ENCODE results near the gene DTD1.

DNA sequence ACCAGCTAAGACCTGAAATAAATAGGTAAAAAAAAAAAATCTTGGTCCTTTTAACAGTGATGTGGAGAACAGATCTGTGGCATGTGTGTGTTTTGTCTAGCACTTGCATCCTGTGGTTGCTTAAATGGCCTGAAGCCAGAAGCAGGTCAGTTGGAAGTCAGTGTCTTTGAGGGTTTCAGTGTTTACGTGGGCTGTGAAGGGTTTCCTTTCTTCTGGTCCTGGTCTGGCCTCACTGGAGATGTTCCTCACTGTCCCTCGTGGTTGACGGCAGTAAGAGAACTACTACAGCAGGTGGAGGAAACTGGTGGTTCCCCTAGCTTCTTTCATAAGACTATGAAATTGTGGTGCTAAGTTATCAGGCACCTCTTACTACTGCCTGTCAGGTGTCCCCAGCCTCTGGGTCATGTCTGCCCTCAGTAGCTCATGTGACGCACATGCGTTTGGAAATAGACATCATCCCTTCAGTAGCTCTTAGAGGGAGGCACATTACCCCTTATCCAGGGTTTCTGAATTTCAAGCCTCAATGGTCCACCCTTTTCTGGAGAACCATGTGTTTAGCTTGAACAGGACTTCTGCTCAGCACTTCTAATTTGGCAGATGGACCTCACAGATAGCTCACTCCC, 166.3 kb downstream of the DTD1 start:
- TF ChIP-seq, protein P1, sequence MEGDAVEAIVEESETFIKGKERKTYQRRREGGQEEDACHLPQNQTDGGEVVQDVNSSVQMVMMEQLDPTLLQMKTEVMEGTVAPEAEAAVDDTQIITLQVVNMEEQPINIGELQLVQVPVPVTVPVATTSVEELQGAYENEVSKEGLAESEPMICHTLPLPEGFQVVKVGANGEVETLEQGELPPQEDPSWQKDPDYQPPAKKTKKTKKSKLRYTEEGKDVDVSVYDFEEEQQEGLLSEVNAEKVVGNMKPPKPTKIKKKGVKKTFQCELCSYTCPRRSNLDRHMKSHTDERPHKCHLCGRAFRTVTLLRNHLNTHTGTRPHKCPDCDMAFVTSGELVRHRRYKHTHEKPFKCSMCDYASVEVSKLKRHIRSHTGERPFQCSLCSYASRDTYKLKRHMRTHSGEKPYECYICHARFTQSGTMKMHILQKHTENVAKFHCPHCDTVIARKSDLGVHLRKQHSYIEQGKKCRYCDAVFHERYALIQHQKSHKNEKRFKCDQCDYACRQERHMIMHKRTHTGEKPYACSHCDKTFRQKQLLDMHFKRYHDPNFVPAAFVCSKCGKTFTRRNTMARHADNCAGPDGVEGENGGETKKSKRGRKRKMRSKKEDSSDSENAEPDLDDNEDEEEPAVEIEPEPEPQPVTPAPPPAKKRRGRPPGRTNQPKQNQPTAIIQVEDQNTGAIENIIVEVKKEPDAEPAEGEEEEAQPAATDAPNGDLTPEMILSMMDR (IDR thresholded peaks at IDR 0.05; ENCODE audit: low read depth, low read length), result no peak
- no peak for TF ChIP-seq POLR2A (IDR thresholded peaks at IDR 0.05; ENCODE audit: extremely low read depth, insufficient read length)
